Testis (tissue), 2 donors: ENCODE measurements around the gene PTH2R.

Source experiments
- POLR2A ChIP-seq: fragments of 450-650 bp; IDR thresholded peaks from one replicate; pipeline ENCODE4 v1.6.1; 2017; ENCODE audit warnings: antibody characterized with exemption, mild to moderate bottlenecking, moderate library complexity
- TF ChIP-seq, protein P1 (sequence below), 3 experiments: fragments of 450-650 bp in 2 of 3; fragments of 200-600 bp in 1 of 3; sonication (generic) in 1 of 3; IDR thresholded peaks; one replicate each; pipeline ENCODE4 v1.5.1; 2016 to 2019; ENCODE audit warnings: antibody characterized with exemption in 3 of 3, mild to moderate bottlenecking in 2 of 3, moderate library complexity in 1 of 3

GRCh38 chr2:208541461-208541988 is 134.9 kb downstream of the PTH2R start:
- no peak for TF ChIP-seq POLR2A
- TF ChIP-seq, protein P1, sequence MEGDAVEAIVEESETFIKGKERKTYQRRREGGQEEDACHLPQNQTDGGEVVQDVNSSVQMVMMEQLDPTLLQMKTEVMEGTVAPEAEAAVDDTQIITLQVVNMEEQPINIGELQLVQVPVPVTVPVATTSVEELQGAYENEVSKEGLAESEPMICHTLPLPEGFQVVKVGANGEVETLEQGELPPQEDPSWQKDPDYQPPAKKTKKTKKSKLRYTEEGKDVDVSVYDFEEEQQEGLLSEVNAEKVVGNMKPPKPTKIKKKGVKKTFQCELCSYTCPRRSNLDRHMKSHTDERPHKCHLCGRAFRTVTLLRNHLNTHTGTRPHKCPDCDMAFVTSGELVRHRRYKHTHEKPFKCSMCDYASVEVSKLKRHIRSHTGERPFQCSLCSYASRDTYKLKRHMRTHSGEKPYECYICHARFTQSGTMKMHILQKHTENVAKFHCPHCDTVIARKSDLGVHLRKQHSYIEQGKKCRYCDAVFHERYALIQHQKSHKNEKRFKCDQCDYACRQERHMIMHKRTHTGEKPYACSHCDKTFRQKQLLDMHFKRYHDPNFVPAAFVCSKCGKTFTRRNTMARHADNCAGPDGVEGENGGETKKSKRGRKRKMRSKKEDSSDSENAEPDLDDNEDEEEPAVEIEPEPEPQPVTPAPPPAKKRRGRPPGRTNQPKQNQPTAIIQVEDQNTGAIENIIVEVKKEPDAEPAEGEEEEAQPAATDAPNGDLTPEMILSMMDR (IDR thresholded peaks at IDR 0.05), result no peak
